ENCODE measurements around the gene SEC16A.

DNA sequence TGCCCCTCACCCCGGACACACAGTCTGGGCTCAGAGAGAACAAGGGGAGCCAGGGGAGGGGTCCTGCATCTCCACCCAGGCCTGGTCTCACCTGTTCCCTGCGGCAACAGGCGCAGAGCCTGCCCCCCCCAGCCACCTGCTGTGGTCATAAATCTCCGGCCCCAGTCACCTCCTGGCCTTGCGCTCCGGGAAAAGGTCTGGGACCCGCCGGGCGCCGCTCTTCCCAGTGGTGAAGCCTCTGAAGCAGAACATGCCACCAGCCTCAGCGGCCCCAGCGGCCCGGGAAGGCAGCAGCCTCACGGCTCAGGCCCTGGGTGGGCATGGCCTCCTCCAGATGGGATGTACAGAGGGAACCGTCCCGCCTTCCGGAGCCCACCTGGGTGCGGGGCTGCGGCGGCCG, 42.4 kb upstream of the SEC16A start:
- TF ChIP-seq, protein P1, sequence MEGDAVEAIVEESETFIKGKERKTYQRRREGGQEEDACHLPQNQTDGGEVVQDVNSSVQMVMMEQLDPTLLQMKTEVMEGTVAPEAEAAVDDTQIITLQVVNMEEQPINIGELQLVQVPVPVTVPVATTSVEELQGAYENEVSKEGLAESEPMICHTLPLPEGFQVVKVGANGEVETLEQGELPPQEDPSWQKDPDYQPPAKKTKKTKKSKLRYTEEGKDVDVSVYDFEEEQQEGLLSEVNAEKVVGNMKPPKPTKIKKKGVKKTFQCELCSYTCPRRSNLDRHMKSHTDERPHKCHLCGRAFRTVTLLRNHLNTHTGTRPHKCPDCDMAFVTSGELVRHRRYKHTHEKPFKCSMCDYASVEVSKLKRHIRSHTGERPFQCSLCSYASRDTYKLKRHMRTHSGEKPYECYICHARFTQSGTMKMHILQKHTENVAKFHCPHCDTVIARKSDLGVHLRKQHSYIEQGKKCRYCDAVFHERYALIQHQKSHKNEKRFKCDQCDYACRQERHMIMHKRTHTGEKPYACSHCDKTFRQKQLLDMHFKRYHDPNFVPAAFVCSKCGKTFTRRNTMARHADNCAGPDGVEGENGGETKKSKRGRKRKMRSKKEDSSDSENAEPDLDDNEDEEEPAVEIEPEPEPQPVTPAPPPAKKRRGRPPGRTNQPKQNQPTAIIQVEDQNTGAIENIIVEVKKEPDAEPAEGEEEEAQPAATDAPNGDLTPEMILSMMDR (IDR thresholded peaks at IDR 0.05) = no peak
- TF ChIP-seq POLR2A (IDR thresholded peaks at IDR 0.05) = no peak
